Gastrocnemius medialis (tissue), 4 donors: ENCODE measurements around the gene CATSPER1.

Source experiments
- POLR2A ChIP-seq, 2 donors: fragments of 450-650 bp; IDR thresholded peaks; one replicate each; pipeline ENCODE4 v1.6.1; 2017; ENCODE audit warnings: antibody characterized with exemption in 2 of 2, mild to moderate bottlenecking in 2 of 2, moderate library complexity in 2 of 2
- TF ChIP-seq, protein P1 (sequence below), 5 experiments: fragments of 450-650 bp in 3 of 5; fragments of 200-600 bp in 2 of 5; sonication (generic) in 2 of 5; IDR thresholded peaks in 4 of 5; conservative IDR thresholded peaks in 1 of 5; 1 replicate in 4 of 5; 2 replicates in 1 of 5; pipeline ENCODE4 v1.5.1; 2016 to 2019; ENCODE audit warnings: antibody characterized with exemption in 5 of 5, mild to moderate bottlenecking in 3 of 5, moderate library complexity in 3 of 5

DNA sequence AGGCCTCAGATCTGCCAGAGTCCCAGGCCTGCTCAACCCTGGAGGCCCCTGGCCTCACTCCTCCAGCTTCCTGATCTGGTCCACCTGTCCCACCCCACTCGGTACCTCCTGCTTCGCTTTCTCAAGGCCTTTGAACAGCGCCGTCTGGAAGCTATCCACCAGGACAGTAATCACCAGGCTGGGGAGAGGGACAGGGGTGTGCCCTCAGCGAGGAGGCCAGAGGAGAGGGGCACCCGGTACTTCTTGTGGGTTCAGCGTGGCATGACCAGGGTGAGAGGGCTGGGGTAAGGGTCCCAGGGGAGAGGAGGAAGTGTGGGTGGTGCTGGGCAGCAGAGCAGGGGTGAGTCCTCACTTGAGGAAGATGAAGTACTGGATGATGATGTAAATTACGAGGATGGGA, 6.1 kb downstream of the CATSPER1 start:
- TF ChIP-seq, protein P1, sequence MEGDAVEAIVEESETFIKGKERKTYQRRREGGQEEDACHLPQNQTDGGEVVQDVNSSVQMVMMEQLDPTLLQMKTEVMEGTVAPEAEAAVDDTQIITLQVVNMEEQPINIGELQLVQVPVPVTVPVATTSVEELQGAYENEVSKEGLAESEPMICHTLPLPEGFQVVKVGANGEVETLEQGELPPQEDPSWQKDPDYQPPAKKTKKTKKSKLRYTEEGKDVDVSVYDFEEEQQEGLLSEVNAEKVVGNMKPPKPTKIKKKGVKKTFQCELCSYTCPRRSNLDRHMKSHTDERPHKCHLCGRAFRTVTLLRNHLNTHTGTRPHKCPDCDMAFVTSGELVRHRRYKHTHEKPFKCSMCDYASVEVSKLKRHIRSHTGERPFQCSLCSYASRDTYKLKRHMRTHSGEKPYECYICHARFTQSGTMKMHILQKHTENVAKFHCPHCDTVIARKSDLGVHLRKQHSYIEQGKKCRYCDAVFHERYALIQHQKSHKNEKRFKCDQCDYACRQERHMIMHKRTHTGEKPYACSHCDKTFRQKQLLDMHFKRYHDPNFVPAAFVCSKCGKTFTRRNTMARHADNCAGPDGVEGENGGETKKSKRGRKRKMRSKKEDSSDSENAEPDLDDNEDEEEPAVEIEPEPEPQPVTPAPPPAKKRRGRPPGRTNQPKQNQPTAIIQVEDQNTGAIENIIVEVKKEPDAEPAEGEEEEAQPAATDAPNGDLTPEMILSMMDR (IDR thresholded peaks at IDR 0.05 in 4 of 5, conservative IDR thresholded peaks at IDR 0.05 in 1 of 5), result no peak
- TF ChIP-seq POLR2A (IDR thresholded peaks at IDR 0.05), result no peak
